ENCODE measurements around the gene ROS1.

ROS1 gene

GRCh38 chr6:117272891-117273290, 152.9 kb downstream of the ROS1 start (continued):
- TF ChIP-seq TSHZ2 (CRISPR knock-in tag; IDR thresholded peaks at IDR 0.05) (no peak), SNAI2 (CRISPR knock-in tag; IDR thresholded peaks at IDR 0.05) (no peak), ZC3H10 (CRISPR knock-in tag; IDR thresholded peaks at IDR 0.05) (no peak), OSR1 (CRISPR knock-in tag; IDR thresholded peaks at IDR 0.05) (no peak), CREB5 (CRISPR knock-in tag; IDR thresholded peaks at IDR 0.05; ENCODE audit: low read depth) (no peak), TCF4 (CRISPR knock-in tag; IDR thresholded peaks at IDR 0.05; ENCODE audit: borderline replicate concordance) (no peak), ESRRG (CRISPR knock-in tag; IDR thresholded peaks at IDR 0.05) (no peak)

GRCh38 chr6:117272032-117272866, 153.5 kb downstream of the ROS1 start:
- ATAC-seq, result no peak
- TF ChIP-seq GLIS3 (CRISPR knock-in tag; IDR thresholded peaks at IDR 0.05) (no peak), PPARA (CRISPR knock-in tag; IDR thresholded peaks at IDR 0.05; ENCODE audit: borderline replicate concordance) (no peak), ZFP3 (CRISPR knock-in tag; IDR thresholded peaks at IDR 0.05) (no peak), ARNTL (CRISPR knock-in tag; IDR thresholded peaks at IDR 0.05; ENCODE audit: borderline replicate concordance, low read depth) (no peak), TOX (CRISPR knock-in tag; IDR thresholded peaks at IDR 0.05; ENCODE audit: borderline replicate concordance) (no peak), CSDC2 (CRISPR knock-in tag; IDR thresholded peaks at IDR 0.05) (no peak)

GRCh38 chr6:117270843-117271507, 154.8 kb downstream of the ROS1 start:
- TF ChIP-seq GLIS3 (CRISPR knock-in tag; IDR thresholded peaks at IDR 0.05) (no peak), TSHZ2 (CRISPR knock-in tag; IDR thresholded peaks at IDR 0.05) (no peak), TCF4 (CRISPR knock-in tag; IDR thresholded peaks at IDR 0.05; ENCODE audit: borderline replicate concordance) (no peak), ZFP3 (CRISPR knock-in tag; IDR thresholded peaks at IDR 0.05) (no peak), BACH2 (CRISPR knock-in tag; IDR thresholded peaks at IDR 0.05; ENCODE audit: borderline replicate concordance) (no peak), TOX (CRISPR knock-in tag; IDR thresholded peaks at IDR 0.05; ENCODE audit: borderline replicate concordance) (no peak), ARNTL (CRISPR knock-in tag; IDR thresholded peaks at IDR 0.05; ENCODE audit: borderline replicate concordance, low read depth) (no peak), RARB (CRISPR knock-in tag; IDR thresholded peaks at IDR 0.05) (no peak), ZNF565 (CRISPR knock-in tag; conservative IDR thresholded peaks at IDR 0.05; ENCODE audit: low read depth) (no peak), CREB5 (CRISPR knock-in tag; IDR thresholded peaks at IDR 0.05; ENCODE audit: low read depth) (no peak), ZNF70 (CRISPR knock-in tag; IDR thresholded peaks at IDR 0.05) (no peak), SNAI2 (CRISPR knock-in tag; IDR thresholded peaks at IDR 0.05) (no peak), ZNF8 (CRISPR knock-in tag; IDR thresholded peaks at IDR 0.05) (no peak), POU6F1 (CRISPR knock-in tag; IDR thresholded peaks at IDR 0.05; ENCODE audit: borderline replicate concordance, low read depth) (no peak), ESRRG (CRISPR knock-in tag; IDR thresholded peaks at IDR 0.05) (no peak), ZFP30 (CRISPR knock-in tag; IDR thresholded peaks at IDR 0.05) (no peak), PATZ1 (CRISPR knock-in tag; IDR thresholded peaks at IDR 0.05; ENCODE audit: borderline replicate concordance) (no peak)
- no peak for ATAC-seq
